HepG2 (cell line): Measurements from ENCODE around the gene CX3CR1. TPM values are rescaled to one million over a fixed set of nuclear protein-coding genes. Genes with fewer than 3 reads are reported as not detected.

Source experiments
- ARHGAP35 ChIP-seq: sonication (generic); formaldehyde crosslinking; IDR thresholded peaks from 2 replicates; pipeline ENCODE4 v1.9.0; 2022; ENCODE audit warnings: mild to moderate bottlenecking, inconsistent platforms, moderate library complexity, missing genetic modification reagents, borderline replicate concordance
- DZIP1 ChIP-seq: sonication (generic); formaldehyde crosslinking; IDR thresholded peaks from 2 replicates; pipeline ENCODE4 v1.5.0; 2020; ENCODE audit warnings: mild to moderate bottlenecking, missing genetic modification reagents
- ELK4 ChIP-seq: sonication (generic); formaldehyde crosslinking; IDR thresholded peaks from 2 replicates; pipeline ENCODE4 v1.9.0; 2021; ENCODE audit warnings: missing genetic modification reagents, borderline replicate concordance
- FOXM1 ChIP-seq: sonication (generic); formaldehyde crosslinking; IDR thresholded peaks from 2 replicates; pipeline ENCODE4 v1.5.0; 2020; ENCODE audit warnings: missing genetic modification reagents
- HNRNPK ChIP-seq: fragments of 200-400 bp; formaldehyde crosslinking; IDR thresholded peaks from 2 replicates; pipeline ENCODE4 v1.6.1; 2018; ENCODE audit warnings: low read length, low read depth, moderate library complexity, mild to moderate bottlenecking; ENCODE audit not compliant: poor library complexity, severe bottlenecking
- LRRFIP1 ChIP-seq: sonication (generic); formaldehyde crosslinking; conservative IDR thresholded peaks from 2 replicates; pipeline ENCODE4 v1.4.0; 2020; ENCODE audit warnings: missing genetic modification reagents
- MAFK ChIP-seq, 2 experiments: IDR thresholded peaks in 1 of 2; conservative IDR thresholded peaks in 1 of 2; 2 replicates each; pipeline ENCODE4 v1.6.1; 2011; ENCODE audit warnings: improper control_type of control experiment in 2 of 2, low read length in 2 of 2
- MBNL3 ChIP-seq: fragments of 250-450 bp; sonication (Bioruptor Pico); conservative IDR thresholded peaks from 2 replicates; pipeline ENCODE4 v1.8.0; 2022; ENCODE audit warnings: mild to moderate bottlenecking, inconsistent platforms
- NFE2 ChIP-seq: sonication (generic); formaldehyde crosslinking; IDR thresholded peaks from 2 replicates; pipeline ENCODE4 v1.4.0; 2020; ENCODE audit warnings: missing genetic modification reagents
- ONECUT2 ChIP-seq: sonication (generic); formaldehyde crosslinking; IDR thresholded peaks from 2 replicates; pipeline ENCODE4 v1.4.0; 2020; ENCODE audit warnings: missing genetic modification reagents
- STAG1 ChIP-seq: sonication (generic); formaldehyde crosslinking; IDR thresholded peaks from 2 replicates; pipeline ENCODE4 v1.4.0; 2020; ENCODE audit warnings: missing genetic modification reagents
- TBL1XR1 ChIP-seq: fragments of 150-350 bp; IDR thresholded peaks from 2 replicates; pipeline ENCODE4 v1.6.1; 2014; ENCODE audit warnings: borderline replicate concordance, low read length; ENCODE audit not compliant: partially characterized antibody
- TBP ChIP-seq: sonication (generic); formaldehyde crosslinking; IDR thresholded peaks from 2 replicates; pipeline ENCODE4 v1.5.0; 2020; ENCODE audit warnings: missing genetic modification reagents
- ZMYM4 ChIP-seq: sonication (generic); formaldehyde crosslinking; IDR thresholded peaks from 2 replicates; pipeline ENCODE4 v1.8.1; 2023; ENCODE audit warnings: mild to moderate bottlenecking, missing genetic modification reagents
- ZNF280D ChIP-seq: sonication (generic); formaldehyde crosslinking; IDR thresholded peaks from 2 replicates; pipeline ENCODE4 v1.5.1; 2020; ENCODE audit warnings: mild to moderate bottlenecking, missing genetic modification reagents
- ZNF513 ChIP-seq: sonication (generic); formaldehyde crosslinking; conservative IDR thresholded peaks from 2 replicates; pipeline ENCODE4 v1.5.0; 2020; ENCODE audit warnings: missing genetic modification reagents
- ZNF556 ChIP-seq: sonication (generic); formaldehyde crosslinking; IDR thresholded peaks from 2 replicates; pipeline ENCODE4 v1.4.0; 2020; ENCODE audit warnings: mild to moderate bottlenecking, missing genetic modification reagents, borderline replicate concordance
- ZNF720 ChIP-seq: sonication (generic); formaldehyde crosslinking; IDR thresholded peaks from 2 replicates; pipeline ENCODE4 v1.4.0; 2020; ENCODE audit warnings: missing genetic modification reagents
- polyA plus RNA-seq, 8 experiments: library from polyadenylated mRNA; depleted of rRNA in 3 of 8; stranded (reverse) in 7 of 8; unstranded in 1 of 8; fragments of >200 nt; fragmentation: Illumina TruSeq in 4 of 8; extraction: Trizol in 4 of 8; gene quantifications; 2 replicates each; pipeline versions ENCODE4 v1.2.1 to v1.2.3, GENCODE V29; 2011 to 2016; ENCODE audit warnings: low read depth in 4 of 8, missing spikeins in 1 of 8, mixed read lengths in 1 of 8; ENCODE audit not compliant: insufficient read depth in 1 of 8
- total RNA-seq, 5 experiments: library from RNA; depleted of rRNA; stranded (reverse); fragments of >200 nt; fragmentation: Illumina TruSeq; extraction: Trizol; gene quantifications; 2 replicates each; pipeline ENCODE4 v1.2.3, GENCODE V29; 2016; ENCODE audit warnings: low read depth in 1 of 5

Gene CX3CR1
- total and polyA plus RNA-seq, 2 of the 13 experiments (the other 11 are each of a cell fraction or from before 2014, with no cell fraction given), result not detected

- no peak for TF ChIP-seq ZNF513 (CRISPR knock-in tag)
- no peak for TF ChIP-seq LRRFIP1
- peak; percentile 81; the same call in 1 of the 2 replicates for TF ChIP-seq ZNF556
- no peak; the same call in 1 of the 2 replicates for TF ChIP-seq STAG1
- peak; percentile 97 for TF ChIP-seq ZMYM4 (CRISPR knock-in tag)
- no peak for TF ChIP-seq FOXM1 (CRISPR knock-in tag)
- TF ChIP-seq HNRNPK, result no peak
- no peak for TF ChIP-seq ARHGAP35 (CRISPR knock-in tag)
- TF ChIP-seq ELK4 (CRISPR knock-in tag), result no peak
- TF ChIP-seq TBP, result no peak
- TF ChIP-seq ONECUT2 (CRISPR knock-in tag), result 0 out of 2 replicates have a peak, but pooled peaks have one; percentile 44
- TF ChIP-seq TBL1XR1, result peak; percentile 42
- TF ChIP-seq NFE2 (CRISPR knock-in tag), result no peak; the same call in 1 of the 2 replicates
- no peak for TF ChIP-seq DZIP1
- no peak for TF ChIP-seq MBNL3
- no peak for TF ChIP-seq ZNF720 (CRISPR knock-in tag)
- TF ChIP-seq ZNF280D (CRISPR knock-in tag), result peak; percentile 99
- TF ChIP-seq MAFK (conservative IDR thresholded peaks at IDR 0.05 in 1 of 2, IDR thresholded peaks at IDR 0.05 in 1 of 2; ENCODE audit: low read length in 2 of 2), result no peak
Observed at GRCh38 chr3:39317571-39318169, 37.8 kb upstream of the CX3CR1 start (continued).
